Hematopoietic multipotent progenitor cell treated with erythropoietin and hydrocortisone succinate and interleukin-3 and kit ligand, for 4 days (in vitro differentiated cells): ENCODE measurements around the gene SSBP2.

ENCODE experiments used
- DNase-seq: peaks from one replicate; pipeline ENCODE4 v3.0.0-alpha.2; 2015

Gene SSBP2

DNA sequence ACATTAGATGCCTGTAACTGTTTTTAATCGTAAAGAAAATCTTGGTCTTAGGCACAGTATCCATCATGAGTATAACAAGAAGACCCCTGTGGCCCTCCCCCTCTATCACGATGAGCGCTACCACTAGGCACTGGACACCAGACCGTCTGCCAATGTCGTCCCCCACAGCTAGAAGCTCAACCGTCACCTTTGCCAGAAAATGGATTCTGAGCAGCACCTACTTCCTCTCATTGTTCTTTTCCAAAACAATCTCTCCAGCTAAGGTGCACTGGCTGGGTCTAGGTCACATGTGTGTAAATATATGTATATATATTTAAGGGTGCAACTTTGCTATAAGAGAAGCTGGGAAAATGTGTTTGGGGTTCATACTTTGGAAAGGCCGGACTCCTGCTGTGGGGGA, 15.7 kb upstream of the SSBP2 start:
- no peak for DNase-seq

DNA sequence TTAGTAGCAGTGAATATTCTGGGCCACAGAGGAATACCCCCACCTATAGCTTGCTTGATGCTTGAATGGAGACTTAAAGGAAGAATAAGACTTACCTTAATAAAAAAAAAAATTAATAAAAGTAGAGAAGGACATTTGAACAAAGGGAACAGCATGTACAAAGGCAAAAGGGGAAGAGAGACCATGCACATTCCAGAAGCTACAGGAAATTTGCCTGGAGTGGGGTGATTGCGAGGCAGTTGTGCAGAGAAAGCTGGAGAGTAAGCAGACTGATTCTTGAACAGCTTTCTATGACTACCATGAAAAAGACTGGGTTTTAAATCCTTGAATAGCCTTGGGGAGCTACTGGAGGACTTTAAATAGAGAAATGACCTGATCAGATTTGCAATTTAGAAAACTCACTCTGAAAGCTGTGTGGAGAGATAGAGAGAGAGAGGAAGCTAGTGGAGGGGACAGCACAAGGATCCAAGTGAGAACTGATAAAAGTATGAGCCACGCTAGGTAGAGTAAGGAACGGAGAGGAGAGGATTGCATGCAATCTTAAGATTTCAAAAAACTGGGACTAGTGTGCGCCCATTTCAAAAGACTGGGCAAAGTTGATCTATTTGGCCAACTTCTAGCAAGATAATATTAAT, 12.5 kb upstream of the SSBP2 start:
- peak; percentile 32 for DNase-seq

DNA sequence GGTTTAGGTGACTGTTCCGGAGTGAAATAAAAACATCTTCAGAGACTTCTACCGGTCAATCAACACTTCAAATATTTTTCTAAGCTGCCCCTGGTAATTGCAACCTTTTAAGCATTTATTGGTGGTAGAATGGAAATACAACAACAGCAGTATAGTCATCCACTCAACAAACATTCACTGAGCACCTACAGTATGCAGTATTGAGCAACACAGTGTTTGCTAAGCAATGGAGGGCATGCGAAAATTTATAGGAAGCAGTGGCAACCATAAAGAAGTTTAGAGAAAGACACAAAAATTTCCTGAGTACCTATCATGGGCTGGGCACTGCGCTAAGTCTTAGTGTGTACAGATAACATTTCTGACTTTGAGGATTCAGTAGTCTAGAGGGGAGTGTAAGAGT, 12.0 kb upstream of the SSBP2 start:
- no peak for DNase-seq

DNA sequence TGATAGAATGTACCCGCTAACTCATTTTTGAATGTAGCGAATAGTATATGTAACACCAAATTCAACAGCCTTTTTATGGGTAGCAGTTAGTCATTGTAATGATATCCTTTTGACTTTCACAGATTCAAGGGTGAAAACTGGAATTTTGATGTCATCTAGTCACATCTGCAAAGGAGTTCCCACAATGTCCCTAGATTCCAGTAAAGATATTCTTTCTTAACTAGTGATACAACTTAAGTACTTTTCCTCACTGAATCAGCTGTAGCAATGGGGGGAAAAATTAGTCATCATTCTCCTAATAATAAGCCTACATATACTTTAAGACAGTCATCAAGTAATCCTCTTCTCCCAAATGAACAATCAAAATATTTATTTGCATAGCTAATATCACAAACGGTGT, 11.5 kb upstream of the SSBP2 start:
- DNase-seq: no peak

DNA sequence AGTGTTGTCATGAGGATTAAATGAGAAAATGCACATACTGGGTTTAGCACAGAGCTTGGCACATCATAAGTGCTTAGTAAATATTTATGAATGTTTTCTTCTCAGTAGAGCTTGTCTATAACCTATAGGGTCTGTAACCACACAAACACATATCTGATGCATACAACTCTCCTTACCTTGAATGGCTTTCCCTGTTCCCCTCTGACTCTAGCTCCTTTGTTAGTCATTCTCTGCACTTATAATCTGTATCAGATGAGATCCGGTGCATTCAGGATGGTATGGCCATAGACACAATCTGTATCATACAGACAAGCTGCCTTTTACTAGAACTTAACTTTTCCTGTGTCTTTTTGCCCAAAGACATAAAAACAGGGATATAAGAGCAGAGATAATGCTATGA, 11.1 kb upstream of the SSBP2 start:
- no peak for DNase-seq

DNA sequence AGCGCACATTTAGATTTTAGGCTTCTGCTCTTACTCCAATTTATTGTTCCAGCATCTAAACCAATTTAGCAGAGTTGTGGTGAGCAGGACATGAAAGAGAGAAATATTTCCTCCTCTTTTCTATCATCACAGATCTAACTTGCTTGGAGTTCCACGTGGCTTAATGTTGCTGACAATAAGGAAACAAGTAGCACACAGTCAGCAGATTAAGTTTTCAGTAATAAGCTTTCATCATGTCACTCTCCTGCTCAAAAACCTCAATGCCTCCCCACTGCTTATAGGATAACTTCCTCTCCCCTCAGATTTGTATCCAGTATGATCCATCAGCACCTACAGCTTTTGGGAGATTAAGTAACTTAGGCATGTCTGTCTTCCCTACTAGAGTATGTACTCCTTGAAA, 10.4 kb upstream of the SSBP2 start:
- no peak for DNase-seq

DNA sequence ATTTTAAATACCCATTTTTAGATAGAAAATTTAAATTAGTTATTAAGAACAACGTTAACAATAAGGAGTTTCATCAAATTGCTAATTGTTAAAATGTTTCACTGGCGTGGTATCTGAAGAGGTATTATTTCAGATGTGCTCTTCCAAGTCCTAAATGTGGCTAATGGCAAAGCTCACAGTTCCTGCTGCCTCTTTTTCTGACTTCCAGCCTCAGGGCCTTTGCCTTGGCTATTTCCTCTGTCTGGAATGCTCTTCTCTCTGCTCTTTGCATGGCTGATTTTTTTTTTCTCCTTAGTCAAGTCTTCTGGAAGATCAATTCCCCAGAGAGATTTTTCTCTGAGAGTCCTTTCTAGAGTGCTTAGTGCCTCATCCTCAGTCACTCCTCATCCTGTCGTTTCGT, 9.6 kb upstream of the SSBP2 start:
- no peak for DNase-seq

DNA sequence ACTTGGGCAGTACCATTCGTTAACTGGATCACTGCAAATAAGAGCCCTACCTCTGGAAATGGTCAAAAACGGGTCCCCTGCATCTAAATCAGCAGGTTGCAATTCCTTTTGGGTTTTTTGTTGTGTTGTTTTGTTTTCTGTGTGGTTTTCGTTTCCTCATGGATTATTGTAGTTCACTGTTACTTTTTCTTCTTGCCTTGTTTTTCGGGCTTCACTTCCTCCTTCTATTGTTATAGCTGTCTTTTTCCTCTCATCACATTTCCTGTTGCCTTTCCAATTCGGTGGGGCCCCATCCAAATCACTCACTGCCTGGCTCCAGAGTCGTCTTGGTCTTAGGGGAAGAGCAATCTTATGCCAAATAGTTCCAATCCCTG, 8.7 kb upstream of the SSBP2 start:
- no peak for DNase-seq

DNA sequence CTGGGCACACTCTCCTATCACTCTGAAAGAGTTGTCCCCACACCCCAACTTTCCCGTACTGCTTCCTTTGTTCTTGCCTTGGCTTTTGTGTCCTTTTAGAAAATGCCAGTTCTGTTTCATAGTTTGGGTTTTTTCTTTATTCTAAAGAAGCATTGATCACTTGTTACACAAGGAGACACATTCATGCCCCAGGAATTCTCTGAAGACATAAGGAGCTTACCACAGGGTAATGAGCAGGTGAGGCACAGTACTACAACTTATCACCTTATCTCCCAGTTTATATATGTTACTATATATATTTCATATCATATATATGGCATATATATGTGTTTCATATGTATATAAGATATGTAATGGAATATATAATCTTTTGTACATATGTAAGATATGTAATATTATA, 6.5 kb upstream of the SSBP2 start:
- DNase-seq: no peak

DNA sequence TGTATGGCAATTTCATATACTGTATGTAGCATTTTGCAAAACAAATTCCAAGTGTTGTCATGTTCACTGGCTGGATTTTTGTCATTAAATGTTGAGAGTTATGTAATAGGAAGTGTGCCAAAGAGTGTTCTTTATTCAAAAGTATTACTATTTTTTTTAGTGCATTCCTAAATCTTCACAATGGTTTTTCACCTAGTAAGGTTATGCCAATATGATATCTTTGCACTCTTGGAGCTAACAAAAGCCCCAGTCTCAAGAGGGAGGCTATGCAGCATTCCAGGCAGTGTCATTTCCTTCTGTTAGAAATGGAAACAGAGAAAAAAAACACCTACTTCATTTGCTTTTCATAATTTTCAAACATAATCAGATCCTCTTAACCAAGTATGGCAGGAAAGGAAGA, 5.1 kb upstream of the SSBP2 start:
- no peak for DNase-seq

DNA sequence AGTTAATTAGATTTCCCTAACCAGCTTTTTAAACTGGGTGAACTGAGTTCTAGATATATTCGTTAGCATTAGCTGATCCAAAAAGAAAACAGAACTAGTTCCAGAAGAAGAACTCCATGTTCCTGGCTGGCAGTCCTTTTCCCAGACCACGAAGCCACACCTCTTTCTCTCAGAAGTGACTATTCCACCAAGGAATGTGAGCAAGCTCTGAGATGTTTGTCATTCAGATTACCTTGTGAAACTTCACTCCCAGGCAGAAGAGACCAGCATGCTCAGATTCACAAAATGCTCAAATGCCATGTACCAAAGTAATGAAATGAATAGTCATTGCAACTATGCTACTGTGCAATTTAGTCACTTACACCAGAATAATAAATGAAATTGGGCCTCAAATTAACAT, 4.4 kb upstream of the SSBP2 start:
- DNase-seq: no peak

DNA sequence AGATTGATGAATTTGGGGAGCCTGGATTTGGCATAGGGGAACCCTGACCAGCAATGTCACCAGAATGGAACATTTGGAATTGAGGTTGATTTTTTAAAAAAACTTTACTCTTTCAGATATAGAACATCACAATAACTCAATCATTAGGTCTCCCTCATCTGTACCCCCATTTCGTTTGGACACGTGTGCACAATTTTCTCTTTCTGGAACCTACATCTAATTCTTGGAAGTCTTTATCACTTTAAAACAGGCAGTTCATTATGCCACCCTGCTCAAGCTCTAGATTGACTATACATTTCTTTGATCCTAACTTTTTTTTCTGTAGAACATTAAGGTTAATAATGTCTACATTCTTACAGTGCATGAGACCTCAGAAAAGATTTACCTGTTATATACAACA, 3.7 kb upstream of the SSBP2 start:
- peak; percentile 68 for DNase-seq

DNA sequence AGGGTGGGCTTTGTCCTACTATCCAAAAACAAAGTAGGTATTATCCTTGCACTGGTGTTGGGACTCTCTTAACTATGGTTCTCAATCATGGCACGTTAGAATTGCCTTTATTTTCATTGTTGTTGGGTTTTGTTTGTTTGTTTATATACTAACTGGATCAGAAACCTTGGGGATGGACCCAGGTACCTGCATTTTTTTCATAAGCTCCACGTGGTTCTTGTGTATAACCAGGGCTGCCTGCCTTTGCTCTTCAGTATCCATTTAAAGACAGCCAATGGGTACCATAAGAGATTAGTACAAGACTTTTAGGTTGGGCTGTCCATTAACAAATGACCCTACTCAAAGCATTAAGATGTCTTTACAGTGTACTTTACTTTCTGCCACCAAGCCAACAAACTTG, 2.5 kb upstream of the SSBP2 start:
- no peak for DNase-seq

DNA sequence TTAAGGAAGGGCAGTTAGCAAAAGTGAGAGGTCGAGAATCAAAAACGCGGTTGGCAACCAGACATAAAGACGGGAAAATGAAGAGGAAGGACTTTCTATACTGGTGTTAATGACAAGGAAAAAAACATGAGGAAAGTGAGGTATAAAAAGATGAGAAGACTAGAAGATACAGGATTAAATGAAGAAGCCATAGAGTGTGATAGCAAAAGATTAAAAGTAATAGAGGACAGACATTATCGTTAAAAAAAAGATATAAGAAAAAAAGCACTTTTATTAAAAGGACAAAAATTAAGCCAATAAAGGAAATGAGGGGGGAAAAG, 1.7 kb upstream of the SSBP2 start:
- DNase-seq: no peak

DNA sequence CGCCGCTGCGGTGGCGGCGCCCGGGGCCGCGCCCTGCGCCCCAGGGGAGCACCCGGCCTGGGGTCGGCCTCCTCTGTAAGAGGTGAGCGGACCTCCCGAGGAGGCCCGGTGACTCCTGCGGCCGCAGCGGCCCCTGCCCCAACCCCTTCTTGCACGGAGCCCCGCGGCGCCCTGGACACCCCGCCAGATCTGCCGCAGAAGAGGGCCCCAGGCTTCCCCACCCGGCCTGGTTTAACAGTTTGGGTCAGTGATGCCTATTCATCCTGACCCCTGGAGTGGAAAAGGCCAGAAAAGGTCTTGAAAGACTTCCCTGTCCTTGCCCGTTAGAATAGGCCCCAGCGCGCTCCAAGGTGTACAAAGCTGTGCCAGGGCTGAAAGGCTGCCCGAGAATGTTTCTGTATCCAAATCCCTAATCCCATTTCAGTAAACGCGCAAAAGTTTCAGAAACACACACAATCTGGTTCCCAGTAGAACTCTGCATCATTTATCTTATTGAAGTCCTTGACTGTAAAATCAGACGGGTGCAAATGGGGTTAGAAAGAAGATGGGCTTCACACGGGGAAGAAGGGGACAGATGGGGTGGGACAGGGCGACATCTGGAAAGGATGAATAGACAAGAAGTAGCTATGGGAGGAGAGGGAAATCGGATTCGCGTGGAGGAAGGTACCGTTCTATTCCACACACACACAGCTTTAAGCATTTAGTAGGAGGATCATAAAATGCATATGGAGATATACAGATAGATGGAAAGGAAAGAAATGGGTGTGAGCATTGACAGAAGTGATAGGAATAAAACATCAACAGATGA, 1.1 kb upstream of the SSBP2 start:
- no peak for DNase-seq

DNA sequence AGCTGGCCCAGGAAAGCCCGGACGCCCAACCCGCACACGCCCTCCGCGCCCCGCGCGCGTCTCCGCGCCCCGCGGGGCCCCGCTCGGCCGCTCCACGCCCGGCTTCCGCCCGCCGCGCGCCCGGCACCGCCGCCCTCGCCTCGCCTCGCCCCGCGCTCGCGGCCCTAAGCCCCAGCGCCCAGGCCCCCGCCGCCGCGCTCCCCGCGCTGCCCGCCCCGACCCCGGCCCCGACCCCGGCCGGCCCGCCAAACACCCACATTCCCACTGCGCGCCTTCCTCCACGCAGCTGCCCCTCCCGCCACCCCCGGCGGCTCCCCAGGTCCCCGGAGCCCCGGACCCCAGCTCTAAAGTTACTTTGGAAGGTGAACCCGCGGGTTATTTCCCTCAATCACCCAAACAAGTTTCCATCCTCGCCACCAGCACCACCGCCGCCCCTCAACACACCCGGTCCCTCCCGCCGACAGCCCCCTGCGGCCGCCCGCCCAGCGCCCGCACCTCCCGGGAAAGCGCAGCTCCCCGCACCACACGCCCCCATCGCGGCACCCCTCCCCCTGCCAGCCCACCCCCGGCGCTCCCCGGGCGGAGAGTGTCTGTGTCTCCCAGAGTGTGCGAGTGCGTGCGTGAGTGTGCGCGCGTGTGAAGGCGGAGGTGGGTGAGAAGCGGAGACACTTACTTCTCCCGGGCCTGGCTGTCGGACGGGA, 439 bp downstream of the SSBP2 start:
- peak; percentile 55 for DNase-seq

DNA sequence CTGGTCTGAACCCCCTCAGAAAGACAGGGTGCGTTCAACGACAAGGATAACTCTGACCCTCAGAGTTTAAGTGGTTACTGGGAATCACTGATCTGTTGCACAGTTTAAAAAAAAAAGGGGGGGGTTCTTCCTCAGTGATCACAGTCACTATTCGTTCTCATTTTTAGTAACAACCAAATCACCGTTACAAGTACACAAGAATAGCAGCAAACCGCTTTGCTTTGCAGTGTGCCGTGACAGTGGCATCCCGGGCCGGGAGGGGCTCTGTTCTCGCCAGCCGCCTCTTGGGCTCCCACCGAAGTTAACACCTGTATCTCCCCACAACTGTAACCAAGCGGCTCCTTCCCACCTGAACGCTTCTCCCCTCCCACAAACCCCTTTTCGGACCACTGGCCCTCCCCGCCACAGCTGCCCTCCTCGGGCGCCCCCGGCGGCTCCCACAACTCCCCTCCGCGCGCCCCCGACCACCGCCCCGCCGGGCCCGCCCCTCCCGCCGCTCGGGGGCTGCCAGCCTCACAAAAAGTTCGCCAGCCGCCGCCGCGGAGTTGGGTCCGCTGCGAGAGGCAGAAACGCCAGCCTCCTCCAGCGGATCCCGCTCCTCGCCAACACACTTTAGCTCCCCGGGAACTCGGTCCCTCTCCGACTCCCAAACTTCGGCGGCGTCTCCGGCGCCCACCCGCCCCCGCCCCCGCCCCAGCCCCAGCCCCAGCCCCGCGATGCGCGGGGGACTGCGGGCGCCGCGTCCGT, 1.2 kb downstream of the SSBP2 start:
- DNase-seq: peak; percentile 65

DNA sequence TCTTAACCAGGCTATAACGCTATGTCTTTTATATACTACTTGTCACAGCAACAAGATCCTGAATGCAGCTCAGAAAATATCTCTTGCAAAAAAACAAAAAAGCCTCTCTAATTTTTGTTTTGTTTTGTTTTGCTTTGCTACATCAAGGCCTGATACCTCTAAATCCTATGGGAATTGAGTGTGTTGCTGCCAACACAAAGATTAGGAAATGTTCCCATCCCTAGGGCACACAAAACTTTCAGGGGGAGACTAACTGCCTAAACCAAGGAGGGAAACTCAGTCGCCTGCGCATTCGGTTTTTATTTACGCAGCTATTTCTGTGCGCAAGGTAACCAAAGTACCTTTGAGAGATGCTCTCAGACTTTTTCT, 1.7 kb downstream of the SSBP2 start:
- no peak for DNase-seq

DNA sequence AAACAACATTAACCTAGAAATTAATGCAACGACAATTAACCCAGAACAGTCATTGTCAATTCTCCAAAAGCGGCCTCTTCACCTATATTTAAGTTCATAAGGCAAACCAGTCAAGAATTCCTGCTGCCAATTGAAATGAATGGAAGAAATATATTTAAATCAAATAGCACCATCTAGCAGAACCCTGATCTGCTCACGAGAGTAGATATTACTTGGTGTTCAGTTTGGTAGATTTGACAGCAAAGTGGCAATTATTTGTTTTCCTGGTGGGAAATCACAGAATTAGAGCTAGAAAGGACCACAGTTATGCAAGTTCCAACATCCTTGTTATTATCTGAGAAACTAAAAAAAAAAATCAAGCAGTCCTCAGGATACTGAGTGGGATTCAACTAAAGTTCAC, 2.3 kb downstream of the SSBP2 start:
- DNase-seq: peak; percentile 53

DNA sequence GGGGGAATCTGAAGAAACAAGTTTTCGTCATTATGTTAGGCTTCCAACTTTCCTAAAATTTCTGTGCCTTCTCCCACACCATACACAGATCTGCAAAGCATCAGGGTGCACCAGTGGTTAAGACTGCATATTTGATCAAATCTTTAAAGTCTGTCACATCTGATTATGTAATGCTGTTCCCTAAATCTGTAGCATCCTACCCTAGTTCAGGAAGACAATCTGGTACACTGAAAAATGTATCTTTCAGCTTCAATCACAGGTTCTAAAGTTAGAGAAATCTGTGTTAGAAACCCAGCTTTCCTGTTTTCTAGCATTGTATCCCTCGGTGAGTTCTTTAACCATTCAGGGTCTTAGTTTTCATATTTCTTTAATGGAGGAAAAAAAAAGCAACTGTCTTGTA, 3.9 kb downstream of the SSBP2 start:
- DNase-seq: no peak

DNA sequence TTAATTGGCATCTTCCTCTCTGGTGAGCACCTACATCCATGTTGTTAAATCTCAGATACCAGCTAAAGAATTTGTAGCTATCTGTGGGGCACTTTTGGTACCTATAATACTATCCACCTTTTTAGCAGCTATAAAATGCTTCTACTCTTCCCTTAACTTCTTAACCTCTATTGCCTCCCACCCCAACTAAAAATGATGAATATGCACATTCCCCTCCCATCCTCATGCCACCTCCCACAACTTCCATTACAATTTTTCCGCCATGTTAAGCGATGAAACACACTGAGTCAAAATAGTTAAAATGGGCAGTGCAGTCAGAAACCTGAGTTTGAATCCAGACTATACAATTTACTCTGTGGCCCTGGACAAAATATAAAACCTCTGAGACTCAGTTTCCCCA, 10.1 kb downstream of the SSBP2 start:
- DNase-seq: no peak

DNA sequence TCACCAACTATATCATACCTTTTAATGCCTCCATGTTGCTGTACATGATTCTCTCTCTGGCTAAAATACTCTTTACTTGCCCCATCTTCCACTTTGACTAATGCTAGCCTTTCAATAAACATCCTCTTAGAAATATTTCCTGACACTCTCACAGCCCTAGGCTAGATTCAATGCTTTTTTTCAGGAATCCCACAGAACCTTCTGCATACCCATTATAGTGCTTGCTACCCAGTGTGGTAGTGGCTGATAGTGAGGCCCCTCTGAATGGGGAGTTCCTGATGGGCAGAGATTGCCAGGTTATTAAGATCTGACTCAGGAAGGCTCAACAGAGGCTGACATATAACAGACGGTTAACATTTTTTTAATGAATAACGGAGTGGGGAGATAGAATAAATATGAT, 11.6 kb downstream of the SSBP2 start:
- DNase-seq: peak; percentile 73

DNA sequence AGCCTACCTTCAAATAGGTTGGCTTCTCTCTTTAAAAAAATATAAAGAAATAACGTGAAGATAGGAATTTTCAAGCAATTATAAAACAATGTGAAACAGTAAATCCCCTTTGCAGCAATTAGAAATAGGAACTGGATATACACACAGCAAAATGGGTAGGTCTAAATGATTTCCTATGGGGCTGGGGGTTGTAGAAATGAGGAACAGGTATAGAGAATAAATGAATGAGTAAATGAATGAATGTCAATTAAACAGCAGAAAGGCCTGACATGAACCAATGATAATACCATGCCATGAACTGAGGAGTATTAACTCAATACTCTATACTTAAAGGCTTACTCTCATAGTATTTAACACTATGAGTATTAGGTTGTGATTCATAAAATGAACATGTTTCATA, 21.6 kb downstream of the SSBP2 start:
- DNase-seq: no peak

DNA sequence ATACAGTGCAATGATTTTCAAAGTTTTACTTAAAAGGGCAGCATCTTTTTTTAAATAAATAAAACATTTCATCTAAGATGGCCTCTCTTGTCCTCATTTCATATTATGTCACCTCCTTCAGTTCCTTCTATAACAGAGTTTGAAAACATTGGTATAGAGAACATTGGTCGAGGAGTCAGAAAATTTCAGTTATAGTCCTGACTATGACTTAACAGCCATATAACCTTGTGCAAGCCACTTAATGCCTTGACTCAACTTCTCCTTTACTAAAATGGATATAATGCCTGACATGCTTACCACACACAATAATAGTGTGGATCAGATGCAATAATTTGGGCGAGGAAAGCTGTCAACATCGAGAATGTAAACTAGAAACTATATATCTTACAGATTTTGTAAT, 22.6 kb downstream of the SSBP2 start:
- no peak for DNase-seq
